ENCODE results near the gene MBNL3.
A peak's percentile ranks its signal among the peaks of the same experiment; 100 is the strongest.
"Not testable (repeated sequence)": the region's sequence is repeated elsewhere in the genome, so short reads cannot be mapped to it uniquely, and the experiment has no call there.

Gene MBNL3

DNA sequence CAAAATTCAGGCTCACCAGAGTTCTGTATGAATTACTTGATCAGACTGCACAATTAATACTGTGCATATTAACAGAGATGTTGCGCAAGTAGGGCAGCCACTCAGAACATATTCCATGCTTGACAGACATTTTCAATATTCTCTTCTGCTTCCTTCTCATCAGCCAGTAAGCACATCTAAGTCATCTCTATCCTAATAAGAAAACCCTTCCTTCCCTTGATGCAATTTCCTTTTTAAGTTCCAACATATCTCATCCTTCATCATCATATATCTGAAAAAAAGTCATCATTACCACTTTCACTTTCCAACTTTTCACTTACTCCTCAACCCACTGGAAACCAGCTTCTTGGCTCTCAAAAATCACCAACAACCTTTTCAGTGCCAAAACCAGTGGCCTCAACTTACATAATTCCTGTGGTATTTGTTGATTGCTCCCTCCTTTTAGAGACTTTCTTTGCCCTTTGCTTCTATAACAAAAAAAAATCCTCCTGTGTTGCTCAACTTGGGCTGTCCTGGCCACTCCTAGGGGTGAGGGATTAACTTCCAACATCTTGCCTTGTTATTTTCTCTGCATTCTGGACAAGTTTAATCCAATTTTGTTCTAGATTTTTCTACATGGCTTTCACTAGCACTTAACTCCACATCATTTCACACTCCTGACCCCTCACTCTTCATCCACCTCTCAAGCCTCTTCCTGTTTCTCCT lies 14.1 kb downstream of the MBNL3 start:
- no peak for DNase-seq

DNA sequence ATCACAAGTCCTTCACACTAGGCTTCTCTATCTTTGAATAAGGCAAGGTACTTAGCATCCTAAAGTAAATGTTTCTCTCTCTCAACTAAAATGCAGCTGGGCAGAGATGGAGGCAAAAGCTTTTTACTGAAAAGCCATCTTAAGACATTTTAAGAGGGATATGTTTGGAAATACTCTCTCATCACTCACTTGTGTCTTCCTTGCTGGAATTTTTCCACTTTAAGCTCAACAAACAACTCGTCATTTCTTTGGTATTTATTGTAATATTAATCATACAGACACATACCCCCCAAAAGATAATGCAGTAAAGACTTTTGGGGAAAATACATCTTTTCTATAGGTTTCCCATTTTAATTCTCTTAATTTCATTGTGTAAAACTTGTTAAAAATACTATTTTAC lies 16.4 kb downstream of the MBNL3 start:
- DNase-seq, result no peak

DNA sequence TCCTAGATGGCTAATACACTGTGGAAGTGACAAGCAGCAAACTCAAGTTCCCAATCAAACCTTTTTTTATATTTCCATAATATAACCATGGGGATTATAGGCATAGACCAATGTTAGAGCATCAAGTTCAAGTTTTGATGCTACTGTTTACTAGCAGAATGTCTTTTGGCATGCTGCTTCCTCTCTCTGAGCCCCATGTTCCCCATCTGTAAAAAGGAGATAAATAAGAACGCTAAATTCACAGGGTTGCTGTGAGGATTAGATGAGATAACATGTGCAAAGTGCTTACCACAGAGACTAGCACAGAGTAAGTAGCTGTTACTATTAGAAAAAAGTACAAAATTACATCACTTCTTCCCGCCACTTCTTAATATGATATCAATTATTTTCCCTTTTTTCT lies 18.0 kb downstream of the MBNL3 start:
- no peak for DNase-seq

- no peak for DNase-seq
Observed at GRCh38 chrX:132470179-132470578, 18.7 kb downstream of the MBNL3 start.

GRCh38 chrX:132468454-132468853 lies 20.4 kb downstream of the MBNL3 start:
- DNase-seq, result no peak

DNA sequence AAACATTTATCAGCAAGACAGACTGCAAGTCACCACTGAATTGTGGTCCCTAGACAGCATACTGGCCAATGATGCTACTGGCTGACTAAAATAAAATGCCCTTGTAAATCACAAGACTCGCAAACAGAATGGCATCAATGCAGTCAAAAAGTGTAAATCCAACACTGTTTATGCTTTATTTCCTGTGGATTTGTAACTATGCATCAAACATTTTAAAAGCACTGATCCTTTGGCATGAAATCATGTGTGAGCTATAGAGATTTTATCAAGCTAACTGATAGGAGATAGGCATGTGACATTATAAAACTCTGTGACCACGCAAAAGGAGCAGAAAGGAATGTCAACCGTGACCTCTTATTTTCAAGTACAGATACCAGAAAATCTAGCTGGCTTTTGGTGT lies 20.8 kb downstream of the MBNL3 start:
- no peak for DNase-seq

- DNase-seq, result no peak
Observed at GRCh38 chrX:132467026-132467425, 21.8 kb downstream of the MBNL3 start.

GRCh38 chrX:132463411-132463810 lies 25.4 kb downstream of the MBNL3 start:
- no peak for DNase-seq

GRCh38 chrX:132461886-132462285 lies 27.0 kb downstream of the MBNL3 start:
- DNase-seq, result no peak

GRCh38 chrX:132452911-132453550 lies 35.8 kb downstream of the MBNL3 start:
- no peak for DNase-seq

GRCh38 chrX:132445909-132446308 lies 42.9 kb downstream of the MBNL3 start:
- DNase-seq, result not testable (repeated sequence)

- no peak for DNase-seq
Observed at GRCh38 chrX:132444936-132445335, 43.9 kb downstream of the MBNL3 start.

DNA sequence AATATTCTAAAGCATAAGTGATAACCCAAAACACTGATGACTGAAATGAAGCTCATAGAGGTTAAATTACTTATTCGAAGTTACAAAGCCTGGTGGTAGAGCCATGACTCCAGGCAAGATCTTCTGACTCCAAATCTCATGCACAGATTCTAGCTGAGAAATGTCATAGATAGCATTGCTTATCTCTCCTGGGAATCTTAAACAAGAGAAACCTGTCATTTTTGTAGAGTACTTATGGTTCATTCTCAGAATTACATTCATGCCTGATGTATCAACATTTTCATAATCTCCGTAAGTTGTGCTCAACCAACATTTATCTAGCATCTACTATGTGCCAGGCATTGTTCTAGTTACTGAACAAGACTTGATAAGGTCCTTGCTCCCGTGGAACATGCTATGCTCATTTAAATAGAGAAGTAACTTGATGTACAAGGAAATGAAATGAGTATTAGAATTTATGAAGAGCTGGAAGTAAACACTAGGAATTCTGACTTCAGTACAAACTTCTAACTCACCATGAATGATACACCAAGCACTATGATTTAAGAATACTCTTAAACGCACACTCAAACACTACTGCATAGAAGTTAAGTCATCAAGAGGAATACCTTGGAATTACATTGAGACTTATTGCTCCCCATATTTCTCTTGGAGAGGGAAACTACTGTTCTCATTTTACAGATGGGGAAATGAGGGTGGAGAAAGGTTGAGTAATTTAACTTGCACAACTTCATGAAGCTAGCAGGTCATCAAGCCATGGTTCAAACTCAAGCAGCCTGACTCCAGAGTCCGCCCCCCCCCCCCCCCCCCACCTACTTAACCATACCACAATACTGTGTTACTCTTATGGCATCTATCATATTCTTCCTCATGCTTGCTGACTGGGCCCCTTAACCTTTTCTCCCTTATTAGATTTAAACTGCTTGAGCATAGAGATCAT lies 45.4 kb downstream of the MBNL3 start:
- no peak for DNase-seq

DNA sequence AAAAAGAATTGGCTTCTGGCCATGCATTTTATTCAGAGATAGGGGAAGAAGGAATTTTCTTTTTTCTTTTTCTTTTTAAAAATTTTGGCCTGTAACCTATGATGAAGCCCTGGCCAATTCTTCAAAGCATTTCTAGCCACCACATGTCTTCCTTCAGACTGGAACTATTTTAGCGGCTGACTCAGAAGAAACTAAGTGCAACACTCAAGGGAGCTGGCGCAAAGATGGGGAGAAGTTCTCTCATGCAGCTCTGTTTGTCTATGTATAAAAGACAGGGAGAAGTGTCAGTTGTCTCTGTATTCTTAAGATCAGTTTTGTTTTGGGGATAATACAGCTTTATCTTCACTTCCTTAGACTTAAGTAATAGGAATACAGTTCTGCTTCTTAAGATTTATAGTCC lies 46.1 kb downstream of the MBNL3 start:
- DNase-seq, result no peak

DNA sequence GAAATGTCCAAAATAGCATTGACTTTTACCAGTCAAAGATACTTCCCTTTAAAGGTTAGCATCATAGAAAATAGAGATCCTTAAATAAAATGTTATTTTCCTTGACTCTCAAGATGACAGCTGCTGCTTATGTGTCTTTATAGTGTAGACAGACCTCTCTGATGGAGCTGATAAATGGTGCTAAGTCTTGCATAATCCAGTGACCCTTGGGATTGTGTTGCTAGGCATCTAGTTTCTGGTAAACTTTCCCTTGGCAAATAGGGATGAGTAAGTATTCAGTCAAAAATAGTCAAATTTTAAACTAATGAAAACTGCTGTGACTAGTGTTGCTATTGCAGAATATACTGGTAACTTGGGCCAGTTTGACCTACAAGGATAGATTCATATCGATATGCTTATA lies 53.6 kb downstream of the MBNL3 start:
- DNase-seq, result no peak

GRCh38 chrX:132433551-132433950 lies 55.3 kb downstream of the MBNL3 start:
- no peak for DNase-seq

DNA sequence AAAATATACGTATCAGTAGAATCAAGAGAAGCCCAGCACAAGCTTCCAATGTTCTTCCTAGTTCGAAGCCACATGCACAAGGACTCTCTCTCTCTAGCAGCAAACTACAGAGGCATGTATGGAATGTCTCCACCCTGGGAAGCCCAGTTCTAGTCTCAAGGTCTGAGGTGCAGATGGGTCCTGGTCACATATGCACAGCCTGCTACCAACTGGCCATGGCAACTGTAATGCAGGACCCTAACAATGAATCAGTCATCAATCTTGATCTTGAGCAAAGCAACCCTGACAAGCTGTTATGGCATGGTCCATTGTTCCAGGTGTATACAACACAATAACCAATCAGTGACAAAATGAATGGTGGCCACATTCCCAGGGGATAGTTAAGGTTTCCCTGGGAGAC lies 55.8 kb downstream of the MBNL3 start:
- DNase-seq, result peak; percentile 22

GRCh38 chrX:132428896-132429295 lies 59.9 kb downstream of the MBNL3 start:
- DNase-seq, result no peak

DNA sequence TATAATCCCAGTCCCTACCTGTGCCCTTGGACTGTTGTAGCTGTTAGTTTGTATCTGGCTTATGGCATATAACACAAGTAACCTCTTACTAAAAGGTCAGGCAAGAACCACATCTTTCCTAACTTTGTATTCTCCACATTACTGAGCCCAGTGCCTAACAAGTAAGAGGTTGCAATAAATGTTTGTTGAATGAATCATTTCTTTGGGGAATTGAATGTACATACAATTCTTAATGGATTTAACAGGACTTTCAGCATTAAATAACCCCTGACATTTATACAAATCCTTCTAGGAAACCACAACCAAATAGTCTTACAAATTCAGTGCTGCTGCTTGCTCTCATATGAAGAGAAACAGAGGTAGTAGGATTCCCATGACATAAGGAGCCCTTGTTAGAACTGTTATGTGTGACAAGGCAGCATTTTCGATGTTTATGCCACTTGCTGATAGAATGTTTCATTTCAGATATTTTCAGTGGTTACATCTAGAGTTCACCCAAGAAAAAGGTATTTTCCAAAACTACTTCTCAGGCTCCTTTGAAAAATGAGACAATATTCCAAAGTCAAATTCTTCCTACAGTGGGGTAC lies 62.0 kb downstream of the MBNL3 start:
- DNase-seq, result no peak

DNA sequence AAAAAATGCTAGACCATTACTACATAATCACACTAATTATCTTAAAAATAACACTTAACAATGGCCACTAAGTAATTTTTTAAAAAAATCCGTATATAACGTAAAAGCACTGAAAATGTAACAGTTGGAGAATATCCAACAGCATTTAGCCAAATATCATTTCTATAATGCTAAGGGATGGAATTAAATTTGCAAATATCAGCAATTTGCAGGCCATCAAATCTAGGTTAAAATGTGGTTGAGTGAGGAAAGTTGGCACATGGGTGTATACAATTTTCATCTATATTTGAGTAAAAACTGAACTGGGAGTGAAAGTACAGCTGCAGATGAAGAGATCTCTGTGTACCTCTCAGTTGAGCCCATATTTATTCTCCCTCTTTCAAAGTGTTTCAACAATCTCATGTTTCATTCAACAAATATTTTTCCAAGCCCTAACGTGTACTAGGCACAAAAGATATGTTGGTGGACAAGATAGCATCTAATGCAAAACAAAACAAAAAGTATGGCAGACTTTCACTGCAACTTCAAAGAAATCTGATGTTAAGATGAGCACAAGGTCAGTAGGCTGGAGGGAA lies 63.0 kb downstream of the MBNL3 start:
- no peak for DNase-seq

DNA sequence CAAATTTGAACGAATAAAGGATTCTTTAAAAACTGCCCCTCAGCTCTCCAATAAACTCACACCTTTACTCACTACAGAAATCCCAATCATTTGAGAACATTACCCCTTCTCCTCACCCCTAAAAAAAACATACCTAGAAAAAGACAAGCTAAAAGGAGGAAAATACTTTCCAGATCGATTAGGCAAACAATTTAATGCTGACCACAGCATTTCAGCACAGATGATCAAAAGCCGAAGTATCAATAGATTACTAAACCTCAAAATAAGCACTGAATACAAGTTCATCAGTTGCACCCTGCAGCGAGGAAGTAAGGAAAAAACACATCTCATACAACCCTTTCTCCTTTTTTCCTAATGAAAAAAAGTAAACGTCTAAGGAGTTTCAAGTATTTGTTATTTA lies 65.5 kb downstream of the MBNL3 start:
- DNase-seq, result no peak

- no peak for DNase-seq
Observed at GRCh38 chrX:132415012-132415411, 73.8 kb downstream of the MBNL3 start.

- no peak for DNase-seq
Observed at GRCh38 chrX:132414404-132414803, 74.4 kb downstream of the MBNL3 start.

All from COR-L47 (cell line).